Measurements from ENCODE around the gene SLC44A1. TPM values are rescaled to one million over a fixed set of nuclear protein-coding genes. Genes with fewer than 3 reads are reported as not detected.

Gene SLC44A1
- total and polyA plus RNA-seq, 10 of the 15 experiments (the other 5 are each of a cell fraction or from before 2014, with no cell fraction given), result 2.4 to 21.2 (median 12.4) TPM

- TF ChIP-seq IRF3 (IDR thresholded peaks at IDR 0.05), result no peak
Observed at GRCh38 chr9:105311306-105311705, 66.9 kb downstream of the SLC44A1 start (continued).

- ATAC-seq (peak; percentile 69), FAIRE-seq (no peak), DNase-seq (ENCODE audit: low read depth, low spot score) (no peak)
- H3K79me2 ChIP-seq (ENCODE audit: control insufficient read depth, insufficient read depth, low read length), result no peaks in the 10 kb centered on the region
- ChIA-PET POLR2A (no interaction called here), RAD21 (ENCODE audit: unreplicated experiment) (no interaction called here), CTCF (no interaction called here), SMC1A (ENCODE audit: uncharacterized antibody, unreplicated experiment) (interaction anchor here (0.8 to 1.5 kb wide), 3 partner anchors 11 to 52 kb away, joined by 3 to 4 read pairs (median 3); no protein-coding TSS in a partner anchor)
- no peak overlapping the region for H3K4me2 ChIP-seq (ENCODE audit: control insufficient read depth, insufficient read depth)
- no peaks in the 10 kb centered on the region for H3K4me1 ChIP-seq (ENCODE audit: control insufficient read depth, insufficient read depth, low read length)
- H3K36me3 ChIP-seq (ENCODE audit: control insufficient read depth in 2 of 2, insufficient read depth in 2 of 2, low read length in 1 of 2), result no peaks in the 10 kb centered on the region
- H4K20me1 ChIP-seq (ENCODE audit: control insufficient read depth, insufficient read depth), result no peaks in the 10 kb centered on the region
- BruUV-seq (replicated peaks), result no TSS peak
- H3K9me3 ChIP-seq (replicated peaks; ENCODE audit: control insufficient read depth, insufficient read depth, low read length), result no peaks in the 10 kb centered on the region
- H2AFZ ChIP-seq (ENCODE audit: control insufficient read depth, low read depth, low read length), result no peak overlapping the region
- H3K27ac ChIP-seq (ENCODE audit: control insufficient read depth, insufficient read depth), result no peak overlapping the region
- no peaks in the 10 kb centered on the region for H3K27me3 ChIP-seq (replicated peaks in 1 of 2; ENCODE audit: control insufficient read depth in 2 of 2, insufficient read depth in 2 of 2, low read length in 1 of 2)
- in situ Hi-C loops (cut with MboI) (no loop called here), intact Hi-C loops (cut with micrococcal nuclease; ENCODE audit: unreplicated experiment) (no loop called here)
- no peak overlapping the region for H3K4me3 ChIP-seq
- no peak overlapping the region for H3K9ac ChIP-seq (ENCODE audit: control insufficient read depth, insufficient read depth, low read length)
- TF ChIP-seq STAT3 (IDR thresholded peaks at IDR 0.05; ENCODE audit: low read depth, low read length), result no peak
- no peak for TF ChIP-seq NR2C2 (IDR thresholded peaks at IDR 0.05; ENCODE audit: borderline replicate concordance, control insufficient read depth, insufficient read length, low read depth)
- TF ChIP-seq GABPA (IDR thresholded peaks at IDR 0.05; ENCODE audit: low read depth), result no peak
- TF ChIP-seq SMAD5 (IDR thresholded peaks at IDR 0.05; ENCODE audit: low read depth), result no peak
- no peak for TF ChIP-seq RBBP5 (conservative IDR thresholded peaks at IDR 0.05)
- TF ChIP-seq MXI1 (IDR thresholded peaks at IDR 0.05; ENCODE audit: low read depth, low read length), result no peak
- no peak for TF ChIP-seq WRNIP1 (IDR thresholded peaks at IDR 0.05; ENCODE audit: borderline replicate concordance, low read depth, low read length)
- no peak for TF ChIP-seq NKRF (conservative IDR thresholded peaks at IDR 0.05)
- no peak for TF ChIP-seq HCFC1 (IDR thresholded peaks at IDR 0.05; ENCODE audit: low read length)
- TF ChIP-seq IKZF1 (conservative IDR thresholded peaks at IDR 0.05), result no peak
- 0 out of 2 replicates have a peak, but pooled peaks have one; percentile 11 for TF ChIP-seq BCL11A (IDR thresholded peaks at IDR 0.05; ENCODE audit: low read depth, low read length)
- TF ChIP-seq CEBPZ (IDR thresholded peaks at IDR 0.05; ENCODE audit: low read depth, low read length), result no peak
- no peak for TF ChIP-seq SPI1 (IDR thresholded peaks at IDR 0.05; ENCODE audit: borderline replicate concordance, insufficient read depth, low read depth, low read length)
- TF ChIP-seq EZH2 (IDR thresholded peaks at IDR 0.05; ENCODE audit: borderline replicate concordance, control insufficient read depth, low read depth, low read length), result no peak
- TF ChIP-seq CBFB (IDR thresholded peaks at IDR 0.05; ENCODE audit: low read depth), result no peak
- peak; percentile 53; the same call in 1 of the 2 replicates for TF ChIP-seq BMI1 (IDR thresholded peaks at IDR 0.05; ENCODE audit: borderline replicate concordance)
- TF ChIP-seq RUNX3 (IDR thresholded peaks at IDR 0.05; ENCODE audit: low read length), result peak; percentile 24; the same call in 1 of the 2 replicates
Observed at GRCh38 chr9:105313238-105313637, 68.8 kb downstream of the SLC44A1 start.

Data from GM12878 (cell line).